HepG2 (cell line): Measurements from ENCODE around the gene SURF1. TPM values are rescaled to one million over a fixed set of nuclear protein-coding genes. Genes with fewer than 3 reads are reported as not detected.

Experiments
- ATAD3A ChIP-seq: sonication (generic); formaldehyde crosslinking; IDR thresholded peaks from 2 replicates; pipeline ENCODE4 v1.4.0; 2020; ENCODE audit warnings: missing genetic modification reagents
- ATF5 ChIP-seq: sonication (generic); formaldehyde crosslinking; IDR thresholded peaks from 2 replicates; pipeline ENCODE4 v1.4.0; 2020; ENCODE audit warnings: mild to moderate bottlenecking, low read depth, missing genetic modification reagents
- BRCA1 ChIP-seq: sonication (generic); formaldehyde crosslinking; IDR thresholded peaks from 2 replicates; pipeline ENCODE4 v1.4.0; 2020; ENCODE audit warnings: missing genetic modification reagents
- CCDC6 ChIP-seq: sonication (generic); formaldehyde crosslinking; IDR thresholded peaks from 2 replicates; pipeline ENCODE4 v1.8.1; 2022; ENCODE audit warnings: mild to moderate bottlenecking, missing genetic modification reagents, moderate library complexity
- CEBPB ChIP-seq: IDR thresholded peaks from 2 replicates; pipeline ENCODE4 v1.6.1; 2011; ENCODE audit warnings: low read depth, low read length, improper control_type of control experiment, borderline replicate concordance
- HDAC2 ChIP-seq: sonication (generic); formaldehyde crosslinking; IDR thresholded peaks from 2 replicates; pipeline ENCODE4 v1.4.0; 2020; ENCODE audit warnings: missing genetic modification reagents
- HNF1B ChIP-seq: sonication (generic); formaldehyde crosslinking; IDR thresholded peaks from 2 replicates; pipeline ENCODE4 v1.5.1; 2020; ENCODE audit warnings: mild to moderate bottlenecking, moderate library complexity, missing genetic modification reagents
- JUNB ChIP-seq: sonication (generic); formaldehyde crosslinking; IDR thresholded peaks from 2 replicates; pipeline ENCODE4 v1.8.0; 2022; ENCODE audit warnings: missing genetic modification reagents, mild to moderate bottlenecking, borderline replicate concordance
- MLX ChIP-seq: IDR thresholded peaks from 2 replicates; pipeline ENCODE4 v1.6.1; 2016
- NFIC ChIP-seq: IDR thresholded peaks from 2 replicates; pipeline ENCODE4 v1.6.1; 2012; ENCODE audit warnings: mild to moderate bottlenecking, low read length, inconsistent platforms
- SOX6 ChIP-seq, 2 experiments: fragments of 450-650 bp in 1 of 2; sonication (generic) in 1 of 2; formaldehyde crosslinking in 1 of 2; IDR thresholded peaks; 2 replicates each; pipeline versions ENCODE4 v1.4.0 to v1.6.1; 2017 to 2020; ENCODE audit warnings: antibody characterized with exemption in 1 of 2, mild to moderate bottlenecking in 1 of 2, missing genetic modification reagents in 1 of 2
- ZBTB8A ChIP-seq: sonication (generic); formaldehyde crosslinking; IDR thresholded peaks from 2 replicates; pipeline ENCODE4 v1.4.0; 2020; ENCODE audit warnings: mild to moderate bottlenecking, low read depth, missing genetic modification reagents, borderline replicate concordance
- ZMYM2 ChIP-seq: sonication (generic); formaldehyde crosslinking; IDR thresholded peaks from 2 replicates; pipeline ENCODE4 v1.8.0; 2022; ENCODE audit warnings: mild to moderate bottlenecking, missing genetic modification reagents
- ZNF225 ChIP-seq: sonication (generic); formaldehyde crosslinking; IDR thresholded peaks from 2 replicates; pipeline ENCODE4 v1.4.0; 2020; ENCODE audit warnings: mild to moderate bottlenecking, missing genetic modification reagents
- ZNF382 ChIP-seq: sonication (generic); formaldehyde crosslinking; IDR thresholded peaks from 2 replicates; pipeline ENCODE4 v1.5.0; 2020; ENCODE audit warnings: missing genetic modification reagents, mild to moderate bottlenecking, borderline replicate concordance
- ZNF549 ChIP-seq: sonication (generic); formaldehyde crosslinking; IDR thresholded peaks from 2 replicates; pipeline ENCODE4 v1.5.0; 2020; ENCODE audit warnings: missing genetic modification reagents
- ZNF570 ChIP-seq: sonication (generic); formaldehyde crosslinking; IDR thresholded peaks from 2 replicates; pipeline ENCODE4 v1.4.0; 2020; ENCODE audit warnings: mild to moderate bottlenecking, missing genetic modification reagents, borderline replicate concordance
- ZNF749 ChIP-seq: sonication (generic); formaldehyde crosslinking; IDR thresholded peaks from 2 replicates; pipeline ENCODE4 v1.8.0; 2022; ENCODE audit warnings: mild to moderate bottlenecking, missing genetic modification reagents, moderate library complexity, borderline replicate concordance
- ZNF784 ChIP-seq: sonication (generic); formaldehyde crosslinking; IDR thresholded peaks from 2 replicates; pipeline ENCODE4 v1.5.1; 2020; ENCODE audit warnings: missing genetic modification reagents, mild to moderate bottlenecking, borderline replicate concordance
- ZNF788 ChIP-seq: sonication (generic); formaldehyde crosslinking; IDR thresholded peaks from 2 replicates; pipeline ENCODE4 v1.5.0; 2020; ENCODE audit warnings: mild to moderate bottlenecking, missing genetic modification reagents, borderline replicate concordance
- ZNF816 ChIP-seq: sonication (generic); formaldehyde crosslinking; IDR thresholded peaks from 2 replicates; pipeline ENCODE4 v1.8.0; 2022; ENCODE audit warnings: missing genetic modification reagents, mild to moderate bottlenecking, borderline replicate concordance
- ZNF883 ChIP-seq: sonication (generic); formaldehyde crosslinking; IDR thresholded peaks from 2 replicates; pipeline ENCODE4 v1.5.1; 2020; ENCODE audit warnings: mild to moderate bottlenecking, missing genetic modification reagents; ENCODE audit errors: not compliant biosample characterization
- ZSCAN29 ChIP-seq: sonication (generic); formaldehyde crosslinking; conservative IDR thresholded peaks from 2 replicates; pipeline ENCODE4 v1.4.0; 2020; ENCODE audit warnings: mild to moderate bottlenecking, missing genetic modification reagents
- polyA plus RNA-seq, 8 experiments: library from polyadenylated mRNA; depleted of rRNA in 3 of 8; stranded (reverse) in 7 of 8; unstranded in 1 of 8; fragments of >200 nt; fragmentation: Illumina TruSeq in 4 of 8; extraction: Trizol in 4 of 8; gene quantifications; 2 replicates each; pipeline versions ENCODE4 v1.2.1 to v1.2.3, GENCODE V29; 2011 to 2016; ENCODE audit warnings: low read depth in 4 of 8, missing spikeins in 1 of 8, mixed read lengths in 1 of 8; ENCODE audit not compliant: insufficient read depth in 1 of 8
- total RNA-seq, 5 experiments: library from RNA; depleted of rRNA; stranded (reverse); fragments of >200 nt; fragmentation: Illumina TruSeq; extraction: Trizol; gene quantifications; 2 replicates each; pipeline ENCODE4 v1.2.3, GENCODE V29; 2016; ENCODE audit warnings: low read depth in 1 of 5

Gene SURF1
- total and polyA plus RNA-seq, 2 of the 13 experiments (the other 11 are each of a cell fraction or from before 2014, with no cell fraction given): 17.8 to 40.7 TPM

- TF ChIP-seq ZNF225 (no peak), ZNF784 (no peak), NFIC (no peak), ZNF883 (CRISPR knock-in tag) (no peak), BRCA1 (no peak), ZNF749 (CRISPR knock-in tag) (no peak; the same call in 1 of the 2 replicates), HNF1B (CRISPR knock-in tag) (no peak), JUNB (no peak), CEBPB (no peak), ZBTB8A (CRISPR knock-in tag) (0 out of 2 replicates have a peak, but pooled peaks have one; percentile 18), ZNF816 (CRISPR knock-in tag) (0 out of 2 replicates have a peak, but pooled peaks have one; percentile 40), HDAC2 (peak; percentile 13; the same call in 1 of the 2 replicates), ZMYM2 (CRISPR knock-in tag) (no peak), ZNF570 (CRISPR knock-in tag) (no peak), SOX6 (IDR thresholded peaks at IDR 0.05) (no peak), SOX6 (CRISPR knock-in tag; IDR thresholded peaks at IDR 0.05) (0 out of 2 replicates have a peak, but pooled peaks have one; percentile 10), ATF5 (no peak), ATAD3A (CRISPR knock-in tag) (no peak), ZSCAN29 (peak; percentile 72; the same call in 1 of the 2 replicates), MLX (no peak), ZNF382 (CRISPR knock-in tag) (no peak), ZNF788 (CRISPR knock-in tag) (peak; percentile 17; the same call in 1 of the 2 replicates), CCDC6 (CRISPR knock-in tag) (peak; percentile 31; the same call in 1 of the 2 replicates), ZNF549 (CRISPR knock-in tag) (no peak)
Observed at GRCh38 chr9:133375724-133376654, 19.7 kb upstream of the SURF1 start, which contains the start of the genes STKLD1 and SURF4 (continued).
